Measurements from ENCODE around the gene HAL. TPM values are rescaled to one million over a fixed set of nuclear protein-coding genes. Genes with fewer than 3 reads are reported as not detected.

HAL gene
- total and polyA plus RNA-seq, 2 of the 13 experiments (the other 11 are each of a cell fraction or from before 2014, with no cell fraction given), result 0.89 to 37.8 TPM

DNA sequence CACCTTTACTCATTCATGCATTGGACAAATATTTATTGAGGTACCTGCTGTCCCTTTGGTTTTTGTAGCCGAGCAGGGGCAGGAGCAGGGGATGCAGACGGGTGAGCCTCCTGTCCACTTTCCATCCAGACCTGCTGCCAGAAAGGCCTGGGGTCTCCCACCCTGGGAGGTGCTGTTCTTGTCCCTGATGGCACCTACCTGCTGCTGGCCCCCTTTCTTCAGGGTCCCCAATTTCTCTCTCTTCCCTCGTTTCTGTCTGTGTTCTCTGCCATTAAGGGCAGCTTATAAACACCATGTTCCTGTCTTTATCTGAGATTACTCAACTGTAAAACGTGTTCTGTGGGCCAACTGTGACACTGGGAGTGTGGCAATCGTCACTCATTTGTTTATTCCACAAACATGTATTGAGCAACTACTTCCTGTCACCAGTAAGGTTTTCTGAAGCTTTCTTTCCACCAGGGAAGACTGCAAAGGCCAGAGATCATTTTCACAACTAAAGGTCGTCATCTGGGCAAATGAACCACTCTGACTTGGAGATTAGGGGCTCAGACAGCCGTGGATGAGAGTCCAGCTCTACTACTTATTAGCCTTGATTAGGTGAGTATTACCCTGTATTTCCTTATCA is at the start of gene HAL (continued):
- TF ChIP-seq WIZ (CRISPR knock-in tag; IDR thresholded peaks at IDR 0.05) (0 out of 2 replicates have a peak, but pooled peaks have one; percentile 7), ARNTL (CRISPR knock-in tag; IDR thresholded peaks at IDR 0.05) (peak; percentile 97), HNF1A (IDR thresholded peaks at IDR 0.05; ENCODE audit: low read depth) (peak; percentile 81), HNF1A (CRISPR knock-in tag; IDR thresholded peaks at IDR 0.05; ENCODE audit: borderline replicate concordance) (peak; percentile 75; the same call in 1 of the 2 replicates), KMT2A (CRISPR knock-in tag; IDR thresholded peaks at IDR 0.05) (peak; percentile 46; the same call in 1 of the 2 replicates), ZSCAN25 (CRISPR knock-in tag; IDR thresholded peaks at IDR 0.05) (peak; percentile 53; the same call in 1 of the 2 replicates), ATF6 (CRISPR knock-in tag; conservative IDR thresholded peaks at IDR 0.05) (peak; percentile 85; the same call in 1 of the 2 replicates), HOXA3 (CRISPR knock-in tag; IDR thresholded peaks at IDR 0.05) (peak; percentile 87), PBX3 (CRISPR knock-in tag; IDR thresholded peaks at IDR 0.05; ENCODE audit: borderline replicate concordance) (no peak), NFRKB (IDR thresholded peaks at IDR 0.05) (no peak), ZNF329 (CRISPR knock-in tag; IDR thresholded peaks at IDR 0.05; ENCODE audit: low read depth) (0 out of 2 replicates have a peak, but pooled peaks have one; percentile 47), ERF (CRISPR knock-in tag; IDR thresholded peaks at IDR 0.05) (peak; percentile 95), ZC3H13 (CRISPR knock-in tag; IDR thresholded peaks at IDR 0.05) (peak; percentile 72; the same call in 1 of the 2 replicates)
- TF ChIP-seq, protein P1, sequence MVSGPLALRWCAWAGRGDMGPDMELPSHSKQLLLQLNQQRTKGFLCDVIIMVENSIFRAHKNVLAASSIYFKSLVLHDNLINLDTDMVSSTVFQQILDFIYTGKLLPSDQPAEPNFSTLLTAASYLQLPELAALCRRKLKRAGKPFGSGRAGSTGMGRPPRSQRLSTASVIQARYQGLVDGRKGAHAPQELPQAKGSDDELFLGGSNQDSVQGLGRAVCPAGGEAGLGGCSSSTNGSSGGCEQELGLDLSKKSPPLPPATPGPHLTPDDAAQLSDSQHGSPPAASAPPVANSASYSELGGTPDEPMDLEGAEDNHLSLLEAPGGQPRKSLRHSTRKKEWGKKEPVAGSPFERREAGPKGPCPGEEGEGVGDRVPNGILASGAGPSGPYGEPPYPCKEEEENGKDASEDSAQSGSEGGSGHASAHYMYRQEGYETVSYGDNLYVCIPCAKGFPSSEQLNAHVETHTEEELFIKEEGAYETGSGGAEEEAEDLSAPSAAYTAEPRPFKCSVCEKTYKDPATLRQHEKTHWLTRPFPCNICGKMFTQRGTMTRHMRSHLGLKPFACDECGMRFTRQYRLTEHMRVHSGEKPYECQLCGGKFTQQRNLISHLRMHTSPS (CRISPR knock-in tag; IDR thresholded peaks at IDR 0.05; ENCODE audit: low read depth), result peak; percentile 8; the same call in 1 of the 2 replicates
- TF ChIP-seq, protein P2, sequence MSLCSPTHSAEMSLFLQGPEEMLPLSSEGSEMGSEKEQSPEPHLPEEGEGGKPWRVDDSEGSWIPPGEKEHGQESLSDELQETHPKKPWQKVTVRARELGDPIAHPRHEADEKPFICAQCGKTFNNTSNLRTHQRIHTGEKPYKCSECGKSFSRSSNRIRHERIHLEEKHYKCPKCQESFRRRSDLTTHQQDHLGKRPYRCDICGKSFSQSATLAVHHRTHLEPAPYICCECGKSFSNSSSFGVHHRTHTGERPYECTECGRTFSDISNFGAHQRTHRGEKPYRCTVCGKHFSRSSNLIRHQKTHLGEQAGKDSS (CRISPR knock-in tag; IDR thresholded peaks at IDR 0.05; ENCODE audit: borderline replicate concordance, low read depth), result 0 out of 2 replicates have a peak, but pooled peaks have one; percentile 68
- TF ChIP-seq, protein P3, sequence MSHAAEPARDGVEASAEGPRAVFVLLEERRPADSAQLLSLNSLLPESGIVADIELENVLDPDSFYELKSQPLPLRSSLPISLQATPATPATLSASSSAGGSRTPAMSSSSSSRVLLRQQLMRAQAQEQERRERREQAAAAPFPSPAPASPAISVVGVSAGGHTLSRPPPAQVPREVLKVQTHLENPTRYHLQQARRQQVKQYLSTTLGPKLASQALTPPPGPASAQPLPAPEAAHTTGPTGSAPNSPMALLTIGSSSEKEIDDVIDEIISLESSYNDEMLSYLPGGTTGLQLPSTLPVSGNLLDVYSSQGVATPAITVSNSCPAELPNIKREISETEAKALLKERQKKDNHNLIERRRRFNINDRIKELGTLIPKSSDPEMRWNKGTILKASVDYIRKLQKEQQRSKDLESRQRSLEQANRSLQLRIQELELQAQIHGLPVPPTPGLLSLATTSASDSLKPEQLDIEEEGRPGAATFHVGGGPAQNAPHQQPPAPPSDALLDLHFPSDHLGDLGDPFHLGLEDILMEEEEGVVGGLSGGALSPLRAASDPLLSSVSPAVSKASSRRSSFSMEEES (CRISPR knock-in tag; IDR thresholded peaks at IDR 0.05), result peak; percentile 96
- TF ChIP-seq, protein P4, sequence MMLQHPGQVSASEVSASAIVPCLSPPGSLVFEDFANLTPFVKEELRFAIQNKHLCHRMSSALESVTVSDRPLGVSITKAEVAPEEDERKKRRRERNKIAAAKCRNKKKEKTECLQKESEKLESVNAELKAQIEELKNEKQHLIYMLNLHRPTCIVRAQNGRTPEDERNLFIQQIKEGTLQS (CRISPR knock-in tag; IDR thresholded peaks at IDR 0.05), result no peak
